Measurements from ENCODE around the gene NFKBIA.

Gene NFKBIA

DNA sequence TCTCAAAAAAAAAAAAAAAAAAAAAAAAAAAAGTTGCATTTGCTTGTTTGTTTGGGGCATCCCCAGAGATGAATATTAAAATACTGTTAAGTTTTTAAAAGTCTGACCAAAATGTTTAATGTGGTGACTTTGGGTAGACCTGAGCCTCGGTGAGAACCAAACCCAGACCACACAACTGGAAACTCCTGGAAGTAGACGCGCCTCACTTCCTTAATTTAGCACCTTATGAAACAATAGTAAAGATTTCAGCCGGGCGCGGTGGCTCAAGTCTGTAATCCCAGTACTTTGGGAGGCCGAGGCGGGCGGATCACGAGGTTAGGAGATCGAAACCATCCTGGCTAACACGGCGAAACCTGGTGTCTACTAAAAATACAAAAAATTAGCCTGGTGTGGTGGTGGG lies 9.3 kb downstream of the NFKBIA start:
- no peak overlapping the region for H3K4me3 ChIP-seq (replicated peaks; ENCODE audit: low read depth, low read length)
- no peaks in the 10 kb centered on the region for H3K27me3 ChIP-seq (replicated peaks; ENCODE audit: control insufficient read depth, insufficient read depth, low read length)
- DNase-seq (ENCODE audit: extremely low read depth, insufficient read length), result no peak
- H3K36me3 ChIP-seq (ENCODE audit: control insufficient read depth, insufficient read depth, low read length), result no peaks in the 10 kb centered on the region; the same call in none of the 2 replicates
- TF ChIP-seq, protein P1, sequence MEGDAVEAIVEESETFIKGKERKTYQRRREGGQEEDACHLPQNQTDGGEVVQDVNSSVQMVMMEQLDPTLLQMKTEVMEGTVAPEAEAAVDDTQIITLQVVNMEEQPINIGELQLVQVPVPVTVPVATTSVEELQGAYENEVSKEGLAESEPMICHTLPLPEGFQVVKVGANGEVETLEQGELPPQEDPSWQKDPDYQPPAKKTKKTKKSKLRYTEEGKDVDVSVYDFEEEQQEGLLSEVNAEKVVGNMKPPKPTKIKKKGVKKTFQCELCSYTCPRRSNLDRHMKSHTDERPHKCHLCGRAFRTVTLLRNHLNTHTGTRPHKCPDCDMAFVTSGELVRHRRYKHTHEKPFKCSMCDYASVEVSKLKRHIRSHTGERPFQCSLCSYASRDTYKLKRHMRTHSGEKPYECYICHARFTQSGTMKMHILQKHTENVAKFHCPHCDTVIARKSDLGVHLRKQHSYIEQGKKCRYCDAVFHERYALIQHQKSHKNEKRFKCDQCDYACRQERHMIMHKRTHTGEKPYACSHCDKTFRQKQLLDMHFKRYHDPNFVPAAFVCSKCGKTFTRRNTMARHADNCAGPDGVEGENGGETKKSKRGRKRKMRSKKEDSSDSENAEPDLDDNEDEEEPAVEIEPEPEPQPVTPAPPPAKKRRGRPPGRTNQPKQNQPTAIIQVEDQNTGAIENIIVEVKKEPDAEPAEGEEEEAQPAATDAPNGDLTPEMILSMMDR (IDR thresholded peaks at IDR 0.05; ENCODE audit: insufficient read depth, low read length, poor library complexity, severe bottlenecking), result no peak

DNA sequence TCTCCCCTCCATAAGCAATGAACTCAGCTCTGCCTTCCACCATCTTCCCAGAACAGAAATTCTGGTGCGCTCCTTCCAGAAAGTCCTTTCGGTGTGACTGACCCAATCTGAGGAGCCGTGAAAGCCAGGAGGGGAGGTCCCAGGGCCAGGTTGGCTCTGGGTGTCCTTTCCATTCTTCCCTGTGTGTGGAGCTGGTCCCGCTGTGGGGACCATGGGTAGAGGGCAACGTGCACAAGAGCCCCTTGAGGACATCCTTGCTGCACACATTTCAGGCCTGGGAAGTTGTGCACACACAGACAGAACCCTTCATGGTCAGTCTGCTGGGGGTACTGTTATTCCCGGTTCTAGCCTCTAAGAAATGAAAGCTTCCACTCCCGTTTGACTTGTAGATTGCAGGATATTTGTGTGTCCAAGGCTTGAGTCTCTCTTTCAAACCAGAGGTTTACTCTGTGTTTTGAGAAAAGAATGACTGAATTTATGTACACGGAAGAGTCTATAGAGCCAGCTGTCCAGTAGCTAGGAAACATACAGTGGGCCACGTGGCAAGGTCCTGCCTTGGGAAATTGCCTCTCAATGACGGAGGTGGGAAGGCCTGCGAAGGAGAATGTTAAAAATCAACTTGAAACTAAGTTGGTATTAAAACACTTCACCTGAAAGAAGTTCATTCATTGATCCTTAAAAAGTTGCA lies 10.1 kb downstream of the NFKBIA start:
- TF ChIP-seq, protein P1 (IDR thresholded peaks at IDR 0.05; ENCODE audit: insufficient read depth, low read length, poor library complexity, severe bottlenecking), result no peak
- H3K36me3 ChIP-seq (ENCODE audit: control insufficient read depth, insufficient read depth, low read length), result no peaks in the 10 kb centered on the region
- H3K27me3 ChIP-seq (replicated peaks; ENCODE audit: control insufficient read depth, insufficient read depth, low read length), result no peaks in the 10 kb centered on the region
- no peak for DNase-seq (ENCODE audit: extremely low read depth, insufficient read length)
- H3K4me3 ChIP-seq (replicated peaks; ENCODE audit: low read depth, low read length), result no peak overlapping the region

DNA sequence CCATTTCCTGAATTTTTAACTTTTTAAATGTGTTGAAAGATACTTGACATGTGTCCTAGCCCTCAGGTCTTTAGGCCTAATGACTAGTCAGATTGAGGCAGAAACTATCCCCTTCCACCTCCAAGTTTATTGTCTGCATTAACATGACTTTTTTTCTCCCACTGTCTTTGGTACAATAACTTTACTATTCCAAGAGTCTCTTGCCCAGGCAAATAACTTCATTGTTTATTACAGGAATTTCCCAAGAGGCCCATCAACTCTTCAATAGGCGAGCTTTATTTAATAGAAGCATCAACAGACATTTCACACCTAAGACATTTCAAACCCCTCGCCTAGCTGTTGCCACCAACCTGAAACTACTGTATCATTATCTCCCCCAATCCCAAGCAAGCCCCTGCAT lies 10.7 kb downstream of the NFKBIA start:
- DNase-seq (ENCODE audit: extremely low read depth, insufficient read length), result no peak
- Histone ChIP-seq H3K36me3 (ENCODE audit: control insufficient read depth, insufficient read depth, low read length) (no peaks in the 10 kb centered on the region), H3K27me3 (replicated peaks; ENCODE audit: control insufficient read depth, insufficient read depth, low read length) (no peaks in the 10 kb centered on the region), H3K4me3 (replicated peaks; ENCODE audit: low read depth, low read length) (no peak overlapping the region)
- TF ChIP-seq, protein P1 (IDR thresholded peaks at IDR 0.05; ENCODE audit: insufficient read depth, low read length, poor library complexity, severe bottlenecking), result no peak

DNA sequence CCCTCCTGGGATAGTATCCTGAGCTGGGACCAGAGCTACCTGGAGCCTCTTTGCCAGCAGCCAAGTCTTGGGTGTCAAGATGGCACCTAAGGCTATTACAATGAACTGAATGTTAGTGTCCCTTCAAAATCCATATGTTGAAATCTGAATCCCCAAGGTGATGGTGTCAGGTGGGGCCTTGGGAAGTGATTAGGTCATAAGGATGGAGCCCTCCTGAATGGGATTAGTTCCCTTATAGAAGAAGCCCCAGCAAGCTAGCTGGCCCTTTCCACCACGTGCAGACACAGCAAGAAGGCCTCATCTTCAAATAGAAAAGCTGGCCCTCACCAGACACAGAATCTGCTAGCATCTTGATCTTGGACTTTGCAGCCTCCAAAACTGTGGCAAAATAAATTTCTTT lies 12.4 kb downstream of the NFKBIA start:
- Histone ChIP-seq H3K36me3 (ENCODE audit: control insufficient read depth, insufficient read depth, low read length) (no peaks in the 10 kb centered on the region), H3K27me3 (replicated peaks; ENCODE audit: control insufficient read depth, insufficient read depth, low read length) (no peaks in the 10 kb centered on the region), H3K4me3 (replicated peaks; ENCODE audit: low read depth, low read length) (no peak overlapping the region)
- no peak for DNase-seq (ENCODE audit: extremely low read depth, insufficient read length)
- TF ChIP-seq, protein P1 (IDR thresholded peaks at IDR 0.05; ENCODE audit: insufficient read depth, low read length, poor library complexity, severe bottlenecking), result no peak

DNA sequence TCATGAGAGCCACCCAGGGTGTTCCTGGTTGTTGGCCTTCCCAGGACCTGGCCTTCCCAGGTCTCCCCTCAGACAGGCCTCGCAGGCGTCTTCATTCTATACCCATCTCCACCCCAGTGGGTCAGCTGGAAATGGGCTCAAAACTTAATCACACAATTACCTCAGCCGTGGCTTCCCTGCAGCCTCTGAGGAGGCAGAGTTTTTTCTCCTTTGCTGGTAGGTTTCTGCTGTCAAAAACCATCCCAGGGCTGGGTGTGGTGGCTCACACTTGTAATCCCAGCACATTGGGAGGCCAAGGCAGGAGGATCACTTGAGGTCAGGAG lies 13.2 kb downstream of the NFKBIA start:
- TF ChIP-seq, protein P1 (IDR thresholded peaks at IDR 0.05; ENCODE audit: insufficient read depth, low read length, poor library complexity, severe bottlenecking), result no peak
- Histone ChIP-seq H3K27me3 (replicated peaks; ENCODE audit: control insufficient read depth, insufficient read depth, low read length) (no peaks in the 10 kb centered on the region), H3K4me3 (replicated peaks; ENCODE audit: low read depth, low read length) (no peak overlapping the region), H3K36me3 (ENCODE audit: control insufficient read depth, insufficient read depth, low read length) (no peaks in the 10 kb centered on the region)
- no peak for DNase-seq (ENCODE audit: extremely low read depth, insufficient read length)
